DOHH2 (cell line): ENCODE data around the gene KIF24.

Source experiments
- CTCF ChIP-seq: fragments of 200-600 bp; sonication (generic); IDR thresholded peaks from one replicate; pipeline ENCODE4 v1.5.1; 2014; ENCODE audit warnings: antibody characterized with exemption, mild to moderate bottlenecking, low read depth, low read length; ENCODE audit not compliant: poor library complexity, severe bottlenecking
- EZH2phosphoT487 ChIP-seq: fragments of 200-600 bp; sonication (generic); IDR thresholded peaks from 2 replicates; pipeline ENCODE4 v1.6.1; 2017; ENCODE audit warnings: borderline replicate concordance, mild to moderate bottlenecking, antibody characterized with exemption, low read length, moderate library complexity, mixed read lengths

GRCh38 chr9:34311499-34312185 is 17.4 kb downstream of the KIF24 start:
- TF ChIP-seq CTCF (no peak), EZH2phosphoT487 (no peak)
